HepG2 (cell line): ENCODE data around the gene ING1. TPM values are rescaled to one million over a fixed set of nuclear protein-coding genes. Genes with fewer than 3 reads are reported as not detected.

Experiments
- ELF3 ChIP-seq: IDR thresholded peaks from 2 replicates; pipeline ENCODE4 v1.6.1; 2016; ENCODE audit warnings: missing genetic modification reagents, missing compliant biosample characterization
- KIAA2018 ChIP-seq: sonication (generic); formaldehyde crosslinking; IDR thresholded peaks from 2 replicates; pipeline ENCODE4 v1.5.0; 2020; ENCODE audit warnings: mild to moderate bottlenecking, missing genetic modification reagents, borderline replicate concordance
- NFAT5 ChIP-seq: sonication (generic); formaldehyde crosslinking; IDR thresholded peaks from 2 replicates; pipeline ENCODE4 v1.4.0; 2020; ENCODE audit warnings: missing genetic modification reagents
- TAF1 ChIP-seq: sonication (generic); formaldehyde crosslinking; IDR thresholded peaks from 2 replicates; pipeline ENCODE4 v1.4.0; 2020; ENCODE audit warnings: missing genetic modification reagents
- ZNF564 ChIP-seq: sonication (generic); formaldehyde crosslinking; IDR thresholded peaks from 2 replicates; pipeline ENCODE4 v1.8.1; 2023; ENCODE audit warnings: mild to moderate bottlenecking, missing genetic modification reagents
- ZNF691 ChIP-seq: sonication (generic); formaldehyde crosslinking; IDR thresholded peaks from 2 replicates; pipeline ENCODE4 v1.4.0; 2020; ENCODE audit warnings: missing genetic modification reagents, low read depth, mild to moderate bottlenecking, borderline replicate concordance
- polyA plus RNA-seq, 8 experiments: library from polyadenylated mRNA; depleted of rRNA in 3 of 8; stranded (reverse) in 7 of 8; unstranded in 1 of 8; fragments of >200 nt; fragmentation: Illumina TruSeq in 4 of 8; extraction: Trizol in 4 of 8; gene quantifications; 2 replicates each; pipeline versions ENCODE4 v1.2.1 to v1.2.3, GENCODE V29; 2011 to 2016; ENCODE audit warnings: low read depth in 4 of 8, missing spikeins in 1 of 8, mixed read lengths in 1 of 8; ENCODE audit not compliant: insufficient read depth in 1 of 8
- total RNA-seq, 5 experiments: library from RNA; depleted of rRNA; stranded (reverse); fragments of >200 nt; fragmentation: Illumina TruSeq; extraction: Trizol; gene quantifications; 2 replicates each; pipeline ENCODE4 v1.2.3, GENCODE V29; 2016; ENCODE audit warnings: low read depth in 1 of 5

The ING1 gene
- total and polyA plus RNA-seq, 2 of the 13 experiments (the other 11 are each of a cell fraction or from before 2014, with no cell fraction given): 8.1 to 16.1 TPM

GRCh38 chr13:110746438-110746837 is 32.9 kb downstream of the ING1 start (continued):
- no peak for TF ChIP-seq ZNF691 (CRISPR knock-in tag)
- no peak for TF ChIP-seq KIAA2018 (CRISPR knock-in tag)
- TF ChIP-seq NFAT5 (CRISPR knock-in tag): no peak
- no peak for TF ChIP-seq ELF3 (CRISPR knock-in tag)
- no peak for TF ChIP-seq TAF1
- no peak for TF ChIP-seq ZNF564
